Measurements from ENCODE around the gene GSKIP. TPM values are rescaled to one million over a fixed set of nuclear protein-coding genes. Genes with fewer than 3 reads are reported as not detected.

Gene GSKIP
- total RNA-seq, 1 donor from 2014 or later, result 73.2 TPM

DNA sequence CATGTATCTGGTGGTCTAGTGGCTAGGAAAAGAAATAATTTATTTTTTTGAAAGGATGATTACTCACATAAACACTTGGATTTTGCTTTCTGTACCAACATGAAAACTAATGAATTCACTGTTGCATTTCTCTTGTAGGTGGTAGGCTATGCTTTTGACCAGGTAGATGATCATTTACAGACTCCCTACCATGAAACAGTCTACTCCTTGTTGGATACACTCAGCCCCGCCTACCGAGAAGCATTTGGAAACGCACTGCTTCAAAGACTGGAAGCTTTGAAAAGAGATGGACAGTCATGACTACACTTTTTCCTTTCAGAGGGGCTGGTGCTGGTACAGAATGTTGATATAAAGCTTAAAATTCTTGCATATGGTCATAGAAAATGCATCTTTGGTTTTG is 22.1 kb downstream of the GSKIP start:
- no peak overlapping the region for H3K27ac Mint-ChIP-seq
- Histone ChIP-seq H3K4me3 (no peak overlapping the region), H3K4me1 (no peaks in the 10 kb centered on the region), H3K79me2 (ENCODE audit: low read depth) (peaks cover 6% of the 10 kb centered on the region), H3F3A (ENCODE audit: low read depth) (peaks cover 7% of the 10 kb centered on the region), H3K9ac (no peak overlapping the region), H3K27me3 (peaks cover 14% of the 10 kb centered on the region), H3K4me2 (no peak overlapping the region), H3K27ac (no peak overlapping the region), H4K20me1 (ENCODE audit: low read depth) (no peaks in the 10 kb centered on the region), H3K9me3 (ENCODE audit: low read depth) (no peaks in the 10 kb centered on the region), H3K36me3 (peaks cover 10% of the 10 kb centered on the region), H2AFZ (replicated peaks) (no peak overlapping the region)
- TF ChIP-seq EZH2 (IDR thresholded peaks at IDR 0.05) (no peak), EZH2phosphoT487 (IDR thresholded peaks at IDR 0.05) (no peak)
- TF ChIP-seq, protein P1, sequence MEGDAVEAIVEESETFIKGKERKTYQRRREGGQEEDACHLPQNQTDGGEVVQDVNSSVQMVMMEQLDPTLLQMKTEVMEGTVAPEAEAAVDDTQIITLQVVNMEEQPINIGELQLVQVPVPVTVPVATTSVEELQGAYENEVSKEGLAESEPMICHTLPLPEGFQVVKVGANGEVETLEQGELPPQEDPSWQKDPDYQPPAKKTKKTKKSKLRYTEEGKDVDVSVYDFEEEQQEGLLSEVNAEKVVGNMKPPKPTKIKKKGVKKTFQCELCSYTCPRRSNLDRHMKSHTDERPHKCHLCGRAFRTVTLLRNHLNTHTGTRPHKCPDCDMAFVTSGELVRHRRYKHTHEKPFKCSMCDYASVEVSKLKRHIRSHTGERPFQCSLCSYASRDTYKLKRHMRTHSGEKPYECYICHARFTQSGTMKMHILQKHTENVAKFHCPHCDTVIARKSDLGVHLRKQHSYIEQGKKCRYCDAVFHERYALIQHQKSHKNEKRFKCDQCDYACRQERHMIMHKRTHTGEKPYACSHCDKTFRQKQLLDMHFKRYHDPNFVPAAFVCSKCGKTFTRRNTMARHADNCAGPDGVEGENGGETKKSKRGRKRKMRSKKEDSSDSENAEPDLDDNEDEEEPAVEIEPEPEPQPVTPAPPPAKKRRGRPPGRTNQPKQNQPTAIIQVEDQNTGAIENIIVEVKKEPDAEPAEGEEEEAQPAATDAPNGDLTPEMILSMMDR (IDR thresholded peaks at IDR 0.05), result no peak
- peaks cover 4% of the 10 kb centered on the region for H3K27me3 Mint-ChIP-seq (ENCODE audit: insufficient read depth, low read depth)
- H3K36me3 Mint-ChIP-seq, result peaks cover 8% of the 10 kb centered on the region
- no peak for DNase-seq (ENCODE audit: low spot score)
- no peaks in the 10 kb centered on the region for H3K9me3 Mint-ChIP-seq
- H3K4me1 Mint-ChIP-seq, result no peaks in the 10 kb centered on the region
- H3K4me3 Mint-ChIP-seq, result no peak overlapping the region

GRCh38 chr14:96390965-96391292 is 27.6 kb downstream of the GSKIP start:
- Histone ChIP-seq H3K4me2 (peak overlapping the region; percentile 87), H3K4me1 (peaks cover 6% of the 10 kb centered on the region), H3K27me3 (peaks cover 38% of the 10 kb centered on the region), H4K20me1 (ENCODE audit: low read depth) (no peaks in the 10 kb centered on the region), H3K79me2 (ENCODE audit: low read depth) (no peaks in the 10 kb centered on the region), H3K4me3 (peak overlapping the region; percentile 64), H3K27ac (no peak overlapping the region), H2AFZ (replicated peaks) (peak overlapping the region; percentile 86), H3K9ac (no peak overlapping the region), H3K36me3 (no peaks in the 10 kb centered on the region), H3K9me3 (ENCODE audit: low read depth) (no peaks in the 10 kb centered on the region), H3F3A (ENCODE audit: low read depth) (peaks cover 20% of the 10 kb centered on the region)
- Mint-ChIP-seq H3K27ac (no peak overlapping the region), H3K4me1 (peaks cover 3% of the 10 kb centered on the region), H3K4me3 (peak overlapping the region; percentile 91), H3K27me3 (ENCODE audit: insufficient read depth, low read depth) (peaks cover 5% of the 10 kb centered on the region), H3K9me3 (no peaks in the 10 kb centered on the region), H3K36me3 (no peaks in the 10 kb centered on the region)
- TF ChIP-seq EZH2 (IDR thresholded peaks at IDR 0.05) (peak; percentile 57), EZH2phosphoT487 (IDR thresholded peaks at IDR 0.05) (no peak)
- no peak for DNase-seq (ENCODE audit: low spot score)

- H3K27ac ChIP-seq, result no peak overlapping the region
- Mint-ChIP-seq H3K27me3 (ENCODE audit: insufficient read depth, low read depth) (peaks cover 5% of the 10 kb centered on the region), H3K36me3 (no peaks in the 10 kb centered on the region)
Observed at GRCh38 chr14:96391293-96392118, 28.2 kb downstream of the GSKIP start.

More at GRCh38 chr14:96391293-96392118, 28.2 kb downstream of the GSKIP start:
- Mint-ChIP-seq H3K4me1 (peaks cover 3% of the 10 kb centered on the region), H3K4me3 (peak overlapping the region; percentile 91), H3K9me3 (no peaks in the 10 kb centered on the region), H3K27ac (no peak overlapping the region)
- Histone ChIP-seq H3K9ac (no peak overlapping the region), H3K36me3 (no peaks in the 10 kb centered on the region), H3K79me2 (ENCODE audit: low read depth) (no peaks in the 10 kb centered on the region), H3K4me3 (peak overlapping the region; percentile 64), H3K27me3 (peaks cover 38% of the 10 kb centered on the region), H4K20me1 (ENCODE audit: low read depth) (no peaks in the 10 kb centered on the region), H3K9me3 (ENCODE audit: low read depth) (no peaks in the 10 kb centered on the region), H3K4me2 (peak overlapping the region; percentile 87), H3F3A (ENCODE audit: low read depth) (peaks cover 20% of the 10 kb centered on the region), H3K4me1 (peaks cover 6% of the 10 kb centered on the region), H2AFZ (replicated peaks) (peak overlapping the region; percentile 86)
- TF ChIP-seq, protein P1 (IDR thresholded peaks at IDR 0.05), result no peak
- TF ChIP-seq EZH2 (IDR thresholded peaks at IDR 0.05) (peak; percentile 28), EZH2phosphoT487 (IDR thresholded peaks at IDR 0.05) (no peak)
- DNase-seq (ENCODE audit: low spot score), result peak; percentile 98

Data from neural progenitor cell (in vitro differentiated cells).